Neutrophil (primary cell): ENCODE data around the gene TXN.

Experiments
- H3K27ac ChIP-seq: fragments of 200-600 bp; sonication (generic); 2 replicates; pipeline ENCODE4 v1.5.1; 2016; ENCODE audit warnings: mild to moderate bottlenecking, moderate library complexity
- H3K27me3 ChIP-seq: fragments of 200-600 bp; sonication (generic); 2 replicates; pipeline ENCODE4 v1.6.0; 2016; ENCODE audit warnings: mild to moderate bottlenecking
- H3K36me3 ChIP-seq: fragments of 200-600 bp; sonication (generic); 2 replicates; pipeline ENCODE4 v1.5.1; 2017
- H3K4me1 ChIP-seq, 2 experiments: fragments of 200-600 bp in 1 of 2; sonication (generic) in 1 of 2; 1 replicate in 1 of 2; 2 replicates in 1 of 2; pipeline versions ENCODE4 v1.5.1 to v1.6.1; 2013 to 2016; ENCODE audit warnings: low read depth in 1 of 2, low read length in 1 of 2, mild to moderate bottlenecking in 1 of 2, moderate library complexity in 1 of 2; ENCODE audit not compliant: control insufficient read depth in 1 of 2, insufficient read depth in 1 of 2
- H3K4me3 ChIP-seq, 2 experiments: fragments of 200-600 bp in 1 of 2; sonication (generic) in 1 of 2; 1 replicate in 1 of 2; 2 replicates in 1 of 2; pipeline ENCODE4 v1.5.1; 2013 to 2016; ENCODE audit warnings: low read depth in 1 of 2, low read length in 1 of 2, mild to moderate bottlenecking in 1 of 2, moderate library complexity in 1 of 2
- H3K9me3 ChIP-seq: fragments of 200-600 bp; sonication (generic); 2 replicates; pipeline ENCODE4 v1.5.1; 2016
- CTCF ChIP-seq: fragments of 200-600 bp; sonication (generic); IDR thresholded peaks from 2 replicates; pipeline ENCODE4 v1.5.1; 2016; ENCODE audit warnings: antibody characterized with exemption

The TXN gene

GRCh38 chr9:110282739-110283081 lies 26.4 kb upstream of the TXN start:
- Histone ChIP-seq H3K4me3 (no peak overlapping the region), H3K4me1 (peaks cover 4 to 14% of the 10 kb centered on the region in 2 experiments), H3K9me3 (no peaks in the 10 kb centered on the region), H3K36me3 (no peaks in the 10 kb centered on the region), H3K27ac (no peak overlapping the region), H3K27me3 (no peaks in the 10 kb centered on the region)
- TF ChIP-seq CTCF = no peak

GRCh38 chr9:110282018-110282738 lies 25.9 kb upstream of the TXN start:
- TF ChIP-seq CTCF = no peak

GRCh38 chr9:110278080-110278707 lies 21.9 kb upstream of the TXN start:
- Histone ChIP-seq H3K27ac (no peak overlapping the region), H3K36me3 (no peaks in the 10 kb centered on the region), H3K9me3 (no peaks in the 10 kb centered on the region), H3K4me1 (peaks cover 27 to 29% of the 10 kb centered on the region in 2 experiments), H3K4me3 (no peak overlapping the region), H3K27me3 (no peaks in the 10 kb centered on the region)
- TF ChIP-seq CTCF = no peak

More at GRCh38 chr9:110282018-110282738, 25.9 kb upstream of the TXN start:
- no peak overlapping the region for H3K4me3 ChIP-seq
- H3K9me3 ChIP-seq = no peaks in the 10 kb centered on the region
- no peaks in the 10 kb centered on the region for H3K36me3 ChIP-seq
- no peaks in the 10 kb centered on the region for H3K27me3 ChIP-seq
- no peak overlapping the region for H3K27ac ChIP-seq
- peaks cover 0 to 8% of the 10 kb centered on the region in 2 experiments for H3K4me1 ChIP-seq

- Histone ChIP-seq H3K4me1 (peaks cover 31 to 34% of the 10 kb centered on the region in 2 experiments), H3K27me3 (no peaks in the 10 kb centered on the region), H3K9me3 (no peaks in the 10 kb centered on the region), H3K27ac (no peak overlapping the region), H3K36me3 (no peaks in the 10 kb centered on the region), H3K4me3 (no peak overlapping the region)
- no peak for TF ChIP-seq CTCF
Measured at GRCh38 chr9:110276781-110277180, 20.5 kb upstream of the TXN start.

GRCh38 chr9:110270211-110270995 lies 14.1 kb upstream of the TXN start:
- H3K27me3 ChIP-seq = no peaks in the 10 kb centered on the region
- H3K27ac ChIP-seq = no peak overlapping the region
- TF ChIP-seq CTCF = no peak
- no peak overlapping the region for H3K4me3 ChIP-seq
- H3K4me1 ChIP-seq = peaks cover 24 to 29% of the 10 kb centered on the region in 2 experiments
- no peaks in the 10 kb centered on the region for H3K9me3 ChIP-seq
- H3K36me3 ChIP-seq = no peaks in the 10 kb centered on the region
